Fibroblast of villous mesenchyme (primary cell): ENCODE data around the gene PLIN5. TPM values are rescaled to one million over a fixed set of nuclear protein-coding genes. Genes with fewer than 3 reads are reported as not detected.
A peak's percentile ranks its signal among the peaks of the same experiment; 100 is the strongest.

ENCODE experiments used
- DNase-seq: peaks from one replicate; pipeline ENCODE4 v3.0.0-alpha.2; 2010; ENCODE audit warnings: low read depth
- H3K4me3 ChIP-seq: 2 replicates; pipeline ENCODE4 v1.5.1; 2011; ENCODE audit warnings: low read depth, mild to moderate bottlenecking, low read length
- CTCF ChIP-seq: IDR thresholded peaks from 2 replicates; pipeline ENCODE4 v1.5.1; 2012; ENCODE audit warnings: low read depth, mild to moderate bottlenecking, low read length; ENCODE audit not compliant: insufficient read depth
- total RNA-seq: library from RNA; depleted of rRNA; stranded (reverse); fragments of >200 nt; gene quantifications from 2 replicates; pipeline ENCODE4 v1.2.3, GENCODE V29; 2012

Gene PLIN5
- not detected in 2 replicates for total RNA-seq

GRCh38 chr19:4534836-4535658 lies at the start of gene PLIN5:
Gene PLIN5, minus strand, starts transcription at chr19:4535224. Its CDS starts 1,150 bp downstream, at chr19:4534074.
- TF ChIP-seq CTCF = no peak
- peak; percentile 31 for DNase-seq
- peak within 1 kb of the TSS; percentile 27 for H3K4me3 ChIP-seq

GRCh38 chr19:4583961-4584669 lies 49.1 kb upstream of the PLIN5 start:
- TF ChIP-seq CTCF = no peak
- peak overlapping the region; percentile 65 for H3K4me3 ChIP-seq
- peak; percentile 42 for DNase-seq

DNA sequence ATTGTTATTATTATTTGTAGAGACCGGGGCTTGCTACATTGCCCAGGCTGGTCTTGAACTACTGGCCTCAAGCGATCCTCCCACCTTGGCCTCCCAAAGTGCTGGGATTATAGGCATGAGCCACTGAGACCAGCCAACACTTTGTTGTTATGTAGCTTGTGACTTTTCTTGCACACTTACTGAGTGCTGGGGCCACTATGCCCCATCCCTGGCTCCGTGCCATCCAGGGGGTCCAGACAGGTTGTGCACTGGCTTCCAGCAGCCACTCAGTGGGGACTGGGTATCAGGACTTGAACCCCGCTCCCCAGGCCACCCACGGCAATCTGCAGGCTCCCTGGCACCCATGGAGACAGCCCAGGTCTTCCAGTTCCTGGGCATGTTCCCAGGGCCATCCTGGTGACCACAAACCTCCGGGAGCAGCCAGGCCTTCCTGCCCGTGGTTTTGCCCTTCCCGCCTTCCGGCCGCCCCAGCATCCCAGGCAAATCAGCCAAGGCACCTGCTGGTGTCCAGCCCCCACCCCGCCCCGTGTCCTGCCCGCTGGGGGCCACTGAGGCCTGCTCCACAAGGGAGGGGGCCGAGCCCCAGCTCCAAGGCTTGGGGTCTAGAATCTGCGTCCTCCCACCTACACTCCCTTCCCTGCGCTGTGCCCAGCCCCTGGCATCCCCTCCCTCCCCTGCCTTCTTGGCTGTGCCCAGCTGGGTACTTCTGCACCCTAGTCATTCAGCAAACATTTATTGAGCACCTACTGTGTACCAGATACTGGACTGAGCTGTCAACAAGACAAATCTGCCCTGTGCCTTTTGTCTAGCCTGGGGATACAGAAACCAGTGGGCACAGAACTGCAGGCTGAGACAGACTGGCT lies 48.2 kb upstream of the PLIN5 start:
- DNase-seq = no peak
- H3K4me3 ChIP-seq = no peak overlapping the region
- TF ChIP-seq CTCF = no peak

DNA sequence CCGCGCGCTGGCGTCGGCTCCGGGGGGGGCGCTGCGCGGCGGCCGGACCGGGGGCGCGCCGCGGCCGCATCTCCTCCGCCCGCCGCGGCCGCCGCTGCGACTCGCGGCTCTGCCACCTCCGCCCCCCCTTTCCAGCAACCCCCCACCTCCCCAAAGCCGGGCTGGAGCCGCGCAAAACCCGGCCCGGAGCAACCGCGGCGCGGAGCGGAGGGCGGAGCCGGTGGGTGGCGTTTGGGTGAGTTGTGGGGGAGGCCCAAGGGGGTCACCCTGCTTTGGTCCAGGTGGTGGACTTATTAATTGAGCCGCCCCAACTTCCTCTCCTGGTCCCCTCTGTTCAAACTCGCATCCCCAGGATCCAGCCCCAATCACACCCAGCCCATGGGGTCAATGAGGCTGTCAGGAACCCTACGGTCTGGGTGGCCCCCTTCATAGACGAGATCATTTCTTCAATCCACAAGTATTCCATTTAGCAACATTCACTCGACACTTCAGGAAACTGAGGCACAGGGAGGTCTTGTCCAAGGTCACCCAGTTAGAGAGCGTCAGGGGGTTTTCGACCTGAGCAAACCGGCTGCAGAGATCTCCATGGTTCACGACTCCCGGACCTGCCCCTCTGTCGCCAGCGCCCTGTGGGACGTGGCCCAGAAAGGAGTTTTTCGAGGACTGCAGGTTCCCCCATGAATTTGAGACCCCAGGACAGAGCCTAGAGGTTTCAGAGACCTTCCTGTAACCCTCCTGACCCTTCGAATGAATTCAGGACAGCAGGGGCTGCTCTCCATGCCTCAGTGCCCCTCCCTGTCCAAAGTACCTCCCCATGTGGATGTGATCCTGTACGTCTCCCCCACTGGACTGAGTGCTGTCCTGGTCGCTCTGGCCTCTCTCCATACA lies 46.9 kb upstream of the PLIN5 start:
- H3K4me3 ChIP-seq = no peak overlapping the region
- no peak for DNase-seq
- TF ChIP-seq CTCF = no peak

DNA sequence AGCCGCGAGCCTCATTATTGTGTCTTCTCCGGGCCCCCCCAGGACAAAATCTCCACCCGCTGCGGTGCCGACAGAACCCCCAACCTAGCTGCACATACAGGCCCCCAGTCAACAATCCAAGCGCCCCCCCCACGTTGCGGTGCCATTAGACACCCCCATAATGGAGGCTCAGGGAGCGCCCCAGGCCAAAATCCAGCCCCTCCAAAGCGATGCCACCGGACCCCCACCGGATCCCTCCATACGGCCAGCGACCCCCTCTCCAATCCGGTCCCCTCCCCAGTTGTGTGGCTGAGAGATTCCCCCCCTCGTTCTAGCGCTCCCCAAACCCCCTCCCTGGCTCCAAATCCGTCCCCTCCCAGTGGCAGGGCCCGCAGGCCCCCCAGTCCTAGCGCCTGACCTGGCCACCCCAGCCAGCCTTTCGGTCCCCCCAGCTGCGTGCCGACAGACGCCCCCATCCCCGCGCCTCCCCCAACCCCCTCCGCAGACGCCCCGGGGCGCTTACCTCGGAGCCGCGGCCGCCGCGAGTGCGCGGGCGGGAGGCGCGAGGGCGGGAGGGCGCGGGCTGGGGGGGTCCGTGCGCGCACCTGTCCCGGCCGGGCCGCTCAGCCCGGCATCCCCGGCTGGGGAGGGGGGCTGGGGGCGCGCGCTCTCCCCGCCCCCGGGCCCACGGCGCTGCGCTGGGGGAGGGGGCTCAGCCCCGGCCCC lies 46.1 kb upstream of the PLIN5 start:
- TF ChIP-seq CTCF = no peak
- peak overlapping the region; percentile 50 for H3K4me3 ChIP-seq

More for the DNA sequence above, 46.1 kb upstream of the PLIN5 start:
- DNase-seq = no peak
